HG03558 (cell line): ENCODE results near the gene TBL1X.

ENCODE experiments used
- ATAC-seq: cut with Tn5 transposase; IDR thresholded peaks from one replicate; pipeline ENCODE4 v1.9.1; 2021; ENCODE audit warnings: moderate number of reproducible peaks; ENCODE audit not compliant: unreplicated experiment; ENCODE audit errors: extremely low read depth

Gene TBL1X

DNA sequence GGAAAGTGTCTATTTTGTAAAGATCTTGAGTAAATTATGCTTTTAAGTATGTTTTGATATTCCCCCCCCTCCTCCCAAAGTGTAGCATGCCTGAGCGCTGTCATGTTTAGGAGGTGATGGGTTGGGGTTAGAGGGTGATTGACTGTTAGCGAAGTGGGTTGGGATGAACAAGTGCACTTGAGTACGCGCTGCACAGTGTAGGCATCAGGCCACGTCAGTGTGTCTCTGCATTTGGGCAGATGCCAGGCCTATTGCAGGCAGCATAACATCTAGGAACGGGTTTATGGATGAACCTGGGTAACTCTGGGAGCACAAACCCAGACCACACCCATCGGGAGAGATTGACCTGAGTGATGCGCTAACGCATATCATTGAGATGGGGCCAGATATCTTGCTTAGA is 111.2 kb downstream of the TBL1X start:
- ATAC-seq: no peak

GRCh38 chrX:9577555-9577954 is 112.7 kb downstream of the TBL1X start:
- ATAC-seq: no peak

DNA sequence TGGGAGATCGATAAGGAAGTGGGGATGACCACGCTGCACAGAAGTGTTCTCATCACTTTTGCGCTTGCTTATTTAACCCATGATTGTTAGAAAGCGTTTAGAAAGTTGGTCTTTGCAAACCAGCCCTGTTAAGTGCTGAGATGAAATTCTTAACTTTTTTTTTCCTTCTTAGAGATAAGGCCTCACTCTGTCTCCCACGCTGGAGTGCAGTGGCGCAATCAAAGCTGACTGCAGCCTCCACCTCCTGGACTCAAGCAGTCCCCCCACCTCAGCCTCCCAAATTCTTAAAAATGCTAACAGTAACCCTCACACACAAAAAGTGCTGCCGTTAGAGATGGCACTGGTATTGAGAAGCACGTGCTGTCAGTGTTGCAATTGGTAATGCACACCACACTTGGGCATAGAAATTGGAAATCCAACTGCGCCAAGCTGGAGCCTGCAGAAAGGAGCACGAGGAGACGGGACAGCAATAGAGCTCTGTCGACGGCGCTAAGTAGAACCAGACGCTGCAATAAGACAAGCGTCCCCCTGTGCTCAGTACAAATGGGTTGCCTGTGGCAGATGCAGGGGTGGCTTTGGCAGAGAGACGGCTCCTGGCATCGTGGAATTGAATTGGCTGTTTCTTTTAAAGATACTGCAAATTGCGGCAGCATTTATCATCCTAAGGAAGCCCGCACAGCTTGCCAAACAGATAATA is 113.4 kb downstream of the TBL1X start:
- ATAC-seq: no peak

GRCh38 chrX:9581771-9582385 is 117.0 kb downstream of the TBL1X start:
- ATAC-seq: no peak

DNA sequence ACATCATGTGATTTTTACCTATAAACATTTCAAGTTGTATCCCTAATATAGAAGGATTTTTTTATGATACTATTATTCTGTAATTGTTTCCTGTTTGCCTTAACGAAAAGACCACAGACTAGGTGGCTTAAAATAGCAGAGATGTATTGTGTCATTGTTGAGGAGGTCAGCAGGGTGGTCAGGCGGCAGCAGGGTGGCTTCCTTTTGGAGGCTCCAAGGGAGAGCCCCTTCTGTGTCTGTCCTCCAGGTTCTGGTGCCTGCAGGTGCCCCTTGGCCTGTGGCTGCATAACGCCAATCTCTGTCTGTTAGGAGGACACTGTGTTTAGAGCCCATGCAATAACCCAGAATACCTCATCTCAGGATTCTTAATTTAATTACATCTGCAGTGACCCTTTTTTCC is 118.1 kb downstream of the TBL1X start:
- no peak for ATAC-seq

GRCh38 chrX:9586992-9587392 is 122.1 kb downstream of the TBL1X start:
- ATAC-seq: no peak

DNA sequence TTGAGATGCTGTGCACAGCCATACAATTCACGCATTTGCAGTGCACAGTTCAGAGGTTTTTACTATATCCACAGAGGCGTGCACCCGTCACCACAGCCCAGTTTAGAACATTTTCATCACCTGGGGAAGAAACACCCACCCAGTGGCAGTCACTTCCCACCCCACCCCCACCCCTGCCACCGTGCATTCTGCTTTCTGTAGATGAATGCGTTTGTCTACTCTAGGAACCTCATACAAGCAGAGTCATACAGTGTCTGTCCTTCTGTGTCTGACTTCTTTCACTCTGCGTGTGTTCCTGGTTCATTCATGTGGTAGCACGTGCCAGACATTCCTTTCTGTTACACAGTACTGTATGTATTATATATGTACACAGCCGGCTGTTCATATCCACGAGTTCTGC is 122.8 kb downstream of the TBL1X start:
- ATAC-seq: no peak

- no peak for ATAC-seq
Observed at GRCh38 chrX:9591496-9591895, 126.6 kb downstream of the TBL1X start.

DNA sequence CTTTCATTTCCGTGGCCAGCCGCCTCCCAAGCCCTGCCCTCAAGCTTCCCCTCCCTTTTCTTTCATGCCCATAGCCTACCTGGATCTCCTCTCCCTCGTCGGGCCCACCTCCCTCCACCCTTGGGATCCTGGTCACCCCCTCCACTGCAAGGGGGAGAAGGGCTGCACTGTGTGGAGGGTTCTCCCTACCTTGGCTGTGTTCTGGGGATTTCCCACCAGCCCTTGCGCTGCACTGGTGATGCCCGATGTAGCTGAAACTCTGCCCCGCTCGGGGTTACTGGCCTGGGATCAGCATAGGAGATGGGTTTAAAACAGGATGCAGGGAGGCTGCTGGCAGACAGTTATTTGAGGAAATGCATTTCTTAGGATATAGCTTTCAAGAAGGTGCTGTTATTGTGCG is 128.9 kb downstream of the TBL1X start:
- ATAC-seq: no peak

DNA sequence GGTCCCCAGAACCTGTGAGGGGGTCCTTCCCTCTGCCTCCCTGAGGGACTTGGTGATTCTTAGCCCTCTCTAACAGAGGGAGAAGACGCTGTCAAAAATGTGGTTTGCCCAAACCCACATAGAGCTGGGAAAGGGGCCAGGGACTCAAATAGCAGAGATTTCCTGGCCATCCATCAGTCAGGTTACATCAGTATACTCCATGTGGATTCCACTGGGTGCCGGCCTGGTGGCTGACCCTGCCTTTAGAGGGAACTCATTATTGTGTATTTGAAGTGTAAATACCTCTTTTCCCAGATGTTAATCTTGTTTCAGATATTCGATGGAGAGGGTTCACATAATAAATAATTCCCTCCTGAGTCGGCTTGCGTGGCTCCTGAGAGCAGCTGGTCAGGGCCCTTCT is 130.3 kb downstream of the TBL1X start:
- ATAC-seq: no peak

- ATAC-seq: no peak
Observed at GRCh38 chrX:9596837-9597236, 132.0 kb downstream of the TBL1X start.

GRCh38 chrX:9597361-9598035 is 132.6 kb downstream of the TBL1X start:
- ATAC-seq: no peak

DNA sequence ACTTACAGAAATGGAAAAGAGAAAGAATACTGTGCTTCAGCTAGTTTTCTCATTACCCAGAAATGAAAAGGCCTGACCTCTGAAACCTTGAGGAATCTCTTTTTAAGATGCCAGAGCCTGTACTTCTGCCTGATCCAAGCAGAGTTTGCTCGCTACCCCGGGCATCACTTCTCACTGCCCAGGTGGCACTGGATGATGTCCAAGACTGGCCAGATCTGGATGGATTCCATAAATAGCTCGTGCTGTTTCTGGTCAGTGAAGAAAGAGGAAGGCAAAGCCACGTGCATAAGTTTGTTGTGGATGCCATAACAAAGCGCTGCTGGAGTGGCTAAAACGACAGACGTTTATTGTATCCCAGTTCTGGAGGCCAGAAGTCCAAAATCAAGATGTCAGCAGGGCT is 133.5 kb downstream of the TBL1X start:
- ATAC-seq: no peak

GRCh38 chrX:9604111-9604907 is 139.5 kb downstream of the TBL1X start:
- no peak for ATAC-seq

DNA sequence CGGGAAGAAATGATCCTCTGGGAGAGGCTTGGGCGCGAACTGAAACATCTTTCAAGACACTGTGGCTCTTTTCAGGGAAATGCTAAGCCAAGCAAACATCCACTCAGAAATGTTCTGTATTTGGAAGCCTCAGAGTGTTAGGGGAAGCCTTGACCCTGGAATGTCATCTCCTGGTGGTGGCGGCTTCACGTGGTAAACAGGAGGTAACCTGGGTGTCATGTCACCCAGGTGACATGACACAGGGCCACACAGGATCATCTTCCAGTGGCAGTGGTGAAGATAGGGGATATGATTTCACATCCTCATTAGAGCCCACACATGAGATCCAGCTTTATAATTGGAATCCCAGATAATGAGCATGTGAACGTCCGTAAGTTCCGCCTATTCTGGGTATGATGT is 140.0 kb downstream of the TBL1X start:
- no peak for ATAC-seq

DNA sequence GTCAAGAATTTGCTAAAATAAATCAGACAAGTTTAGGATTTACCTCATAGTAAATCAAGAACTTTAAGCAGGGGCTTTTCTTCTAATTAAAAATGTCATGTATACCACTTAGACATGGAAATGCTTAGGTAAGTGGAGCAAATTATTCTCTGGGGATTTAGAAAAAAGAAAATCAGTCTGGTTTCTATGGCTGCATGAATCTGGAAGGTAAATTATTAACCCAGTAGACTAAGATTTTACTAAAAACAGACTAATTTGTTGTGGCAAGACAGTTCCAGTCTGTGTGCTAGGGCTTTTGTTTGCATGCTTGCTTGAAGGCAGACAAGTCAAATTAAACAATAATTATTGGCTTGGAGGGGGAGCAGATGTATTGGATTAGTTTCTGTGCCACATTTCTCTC is 140.6 kb downstream of the TBL1X start:
- ATAC-seq: no peak

DNA sequence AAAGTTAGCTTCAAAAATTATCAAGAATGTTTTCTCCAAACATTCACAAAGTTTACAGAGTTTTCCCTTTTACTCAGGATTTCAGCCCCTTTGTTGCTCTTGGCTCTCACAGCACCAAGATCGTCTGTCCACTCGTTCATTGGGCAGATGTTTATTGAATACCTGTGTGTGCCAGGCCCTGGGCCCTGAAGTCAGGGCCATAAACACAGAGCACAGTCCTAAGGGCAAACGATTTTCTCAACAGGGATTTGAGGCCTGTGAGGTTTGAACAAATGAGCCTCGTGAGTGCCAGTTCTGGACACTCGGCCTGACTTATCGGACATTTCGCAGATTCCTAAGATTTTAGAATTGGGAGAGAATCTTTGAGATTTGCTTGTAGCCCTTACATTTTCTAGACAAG is 142.1 kb downstream of the TBL1X start:
- ATAC-seq: no peak

- no peak for ATAC-seq
Observed at GRCh38 chrX:9609499-9609898, 144.6 kb downstream of the TBL1X start.

GRCh38 chrX:9609987-9610386 is 145.1 kb downstream of the TBL1X start:
- ATAC-seq: no peak

DNA sequence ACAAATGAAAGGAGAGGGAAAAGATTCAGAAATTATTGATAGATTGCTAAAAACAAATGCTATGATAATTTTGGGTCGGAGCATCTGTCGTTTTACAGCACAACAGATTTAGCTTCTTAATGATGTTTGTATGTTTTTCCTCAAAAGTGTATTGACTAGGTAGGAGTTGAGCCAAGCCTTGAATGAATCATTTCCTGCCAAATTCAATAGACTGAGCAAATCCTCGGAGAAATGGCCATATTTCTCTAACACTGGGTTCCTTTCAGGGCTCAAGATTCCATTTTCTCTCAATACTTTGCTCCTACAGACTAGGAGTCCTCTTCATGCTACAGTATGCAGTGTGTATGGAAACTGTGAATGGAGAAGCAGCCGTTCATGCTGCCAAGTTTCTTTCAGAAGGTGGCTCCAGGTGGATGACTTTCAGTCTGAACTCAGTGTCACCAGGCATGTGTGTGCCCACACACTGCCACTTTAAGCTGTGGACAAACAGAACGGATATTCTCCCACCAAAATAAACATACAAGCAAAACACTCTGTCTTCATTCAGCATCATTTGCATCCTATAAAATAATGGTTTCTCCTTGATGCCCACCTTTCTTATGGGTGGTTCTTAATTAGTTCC is 146.0 kb downstream of the TBL1X start:
- ATAC-seq: no peak
